ENCODE data around the gene TMEM35B. TPM values are rescaled to one million over a fixed set of nuclear protein-coding genes. Genes with fewer than 3 reads are reported as not detected.

TMEM35B gene
- total RNA-seq, 1 experiment from 2014 or later, result 8.7 TPM

- TF ChIP-seq ZNF512 (CRISPR knock-in tag; IDR thresholded peaks at IDR 0.05; ENCODE audit: borderline replicate concordance) (no peak), USF2 (CRISPR knock-in tag; IDR thresholded peaks at IDR 0.05) (no peak), ATF3 (CRISPR knock-in tag; conservative IDR thresholded peaks at IDR 0.05) (no peak), AR (CRISPR knock-in tag; IDR thresholded peaks at IDR 0.05) (no peak), CREM (CRISPR knock-in tag; IDR thresholded peaks at IDR 0.05) (no peak), E2F1 (CRISPR knock-in tag; IDR thresholded peaks at IDR 0.05) (no peak)
Measured at GRCh38 chr1:34975338-34975737, 9.8 kb downstream of the TMEM35B start (continued).

GRCh38 chr1:34974626-34975025 lies 10.5 kb downstream of the TMEM35B start:
- Mint-ChIP-seq H3K4me3 (no peak overlapping the region), H3K36me3 (no peaks in the 10 kb centered on the region), H3K27ac (no peak overlapping the region), H3K9me3 (no peaks in the 10 kb centered on the region), H3K4me1 (peaks cover 21% of the 10 kb centered on the region), H3K27me3 (ENCODE audit: low read depth) (peaks cover 3% of the 10 kb centered on the region; the same call in 1 of the 2 replicates)
- DNase-seq (ENCODE audit: low spot score) (no peak), ATAC-seq (no peak)
- TF ChIP-seq AR (CRISPR knock-in tag; IDR thresholded peaks at IDR 0.05), result no peak
- CTCF ChIA-PET, result interaction anchor here (1.1 to 2.3 kb wide), 3 partner anchors 11 to 122 kb away, joined by 4 to 8 read pairs (median 5); partner anchors contain the start of gene TMEM35B
- POLR2A ChIA-PET, result no interaction called here

GRCh38 chr1:34973326-34973725 lies 11.8 kb downstream of the TMEM35B start:
- CTCF ChIA-PET, result interaction anchor here (0.9 to 1.1 kb wide), 2 partner anchors 107 to 591 kb away, joined by 3 read pairs; no protein-coding TSS in a partner anchor

More at GRCh38 chr1:34973326-34973725, 11.8 kb downstream of the TMEM35B start:
- Mint-ChIP-seq H3K4me1 (peaks cover 21% of the 10 kb centered on the region), H3K9me3 (peaks cover 7% of the 10 kb centered on the region; the same call in 1 of the 2 replicates), H3K27ac (no peak overlapping the region), H3K4me3 (no peak overlapping the region), H3K36me3 (peaks cover 4% of the 10 kb centered on the region), H3K27me3 (ENCODE audit: low read depth) (peaks cover 3% of the 10 kb centered on the region; the same call in 1 of the 2 replicates)
- POLR2A ChIA-PET, result no interaction called here
- DNase-seq (ENCODE audit: low spot score) (no peak), ATAC-seq (no peak)
- TF ChIP-seq ZNF425 (CRISPR knock-in tag; conservative IDR thresholded peaks at IDR 0.05) (no peak), PREB (CRISPR knock-in tag; IDR thresholded peaks at IDR 0.05; ENCODE audit: borderline replicate concordance) (no peak)
